HG03354 (cell line): ENCODE results near the gene GLIPR1.
"Not testable (repeated sequence)": the region's sequence is repeated elsewhere in the genome, so short reads cannot be mapped to it uniquely, and the experiment has no call there.

Source experiments
- ATAC-seq: cut with Tn5 transposase; IDR thresholded peaks from one replicate; pipeline ENCODE4 v1.9.1; 2021; ENCODE audit warnings: mild to moderate bottlenecking; ENCODE audit not compliant: unreplicated experiment, poor library complexity, severe bottlenecking

The GLIPR1 gene

DNA sequence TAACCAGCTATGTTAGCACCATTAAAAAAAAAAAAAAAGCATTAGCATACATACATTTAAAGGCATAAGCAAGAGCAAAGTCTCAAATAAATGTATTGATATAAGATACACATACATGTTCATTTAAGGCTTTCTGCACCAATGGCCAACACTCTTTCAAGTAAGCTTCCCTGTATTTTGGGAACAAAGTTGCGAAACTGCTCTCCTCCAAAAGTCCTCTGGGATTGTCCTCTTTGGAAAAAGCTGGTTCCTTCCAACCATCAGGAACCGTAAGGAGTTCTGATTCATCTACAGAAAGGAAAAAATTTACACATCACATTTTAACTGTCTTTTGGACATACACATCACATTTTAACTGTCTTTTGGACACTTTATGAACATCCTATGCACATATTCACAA lies 27.6 kb downstream of the GLIPR1 start:
- no peak for ATAC-seq

GRCh38 chr12:75509621-75510020 lies 29.1 kb downstream of the GLIPR1 start:
- no peak for ATAC-seq

DNA sequence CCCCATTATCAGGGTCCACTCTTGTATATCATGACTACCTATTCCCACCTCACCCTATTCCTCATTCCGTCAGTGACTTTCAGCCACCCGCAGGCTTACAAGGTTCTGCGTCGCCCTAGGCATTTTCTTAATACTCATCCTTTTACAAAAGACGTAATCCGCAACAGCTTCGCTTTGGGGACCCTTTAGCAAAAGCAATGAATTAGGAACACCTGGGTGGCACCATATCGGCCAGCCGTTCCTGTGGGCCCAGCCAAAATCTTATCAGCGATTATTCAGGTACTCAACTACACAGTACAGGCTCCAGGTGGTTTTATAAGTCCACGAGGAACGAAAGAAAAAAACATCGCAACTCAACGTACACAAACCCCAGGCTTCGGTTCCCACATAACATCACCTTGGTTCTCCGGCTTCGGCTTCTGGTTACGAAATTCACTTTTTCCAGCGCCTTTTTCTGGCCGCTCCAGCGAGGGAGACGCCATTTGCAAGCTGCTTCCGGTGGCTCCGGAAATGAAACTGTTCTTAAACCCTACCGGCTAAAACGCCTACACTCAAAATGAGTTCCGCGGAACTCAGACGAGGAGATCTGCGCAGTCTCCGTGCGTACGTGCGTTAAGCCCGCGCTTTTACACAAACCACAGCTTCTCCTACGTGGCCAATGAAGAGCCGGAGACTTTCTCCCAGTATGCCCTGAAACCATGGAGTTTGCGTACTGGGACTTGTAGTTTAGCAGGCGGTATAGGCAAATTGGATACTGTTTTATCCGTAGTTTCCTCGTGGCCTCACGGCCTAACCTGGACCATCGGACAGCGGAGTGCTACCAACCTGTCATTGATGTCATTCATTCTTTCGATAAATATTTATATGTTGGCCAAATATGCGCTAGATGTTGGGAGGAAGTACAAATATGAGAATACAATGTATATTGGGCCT lies 30.8 kb downstream of the GLIPR1 start, which contains the start of gene KRR1:
KRR1 (minus strand) TSS at position 494 of the 933 bp plus-strand sequence; CDS start at position 482, 12 bp downstream.
- ATAC-seq, result peak; percentile 97

DNA sequence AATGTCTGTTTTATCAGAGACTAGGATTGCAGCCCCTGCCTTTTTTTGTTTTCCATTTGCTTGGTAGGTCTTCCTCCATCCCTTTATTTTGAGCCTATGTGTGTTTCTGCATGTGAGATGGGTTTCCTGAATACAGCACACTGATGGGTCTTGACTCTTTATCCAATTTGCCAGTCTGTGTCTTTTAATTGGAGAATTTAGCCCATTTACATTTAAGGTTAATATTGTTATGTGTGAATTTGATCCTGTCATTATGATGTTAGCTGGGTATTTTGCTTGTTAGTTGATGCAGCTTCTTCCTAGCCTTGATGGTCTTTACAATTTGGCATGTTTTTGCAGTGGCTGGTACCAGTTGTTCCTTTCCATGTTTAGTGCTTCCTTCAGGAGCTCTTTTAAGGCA lies 40.7 kb downstream of the GLIPR1 start:
- not testable (repeated sequence) for ATAC-seq

DNA sequence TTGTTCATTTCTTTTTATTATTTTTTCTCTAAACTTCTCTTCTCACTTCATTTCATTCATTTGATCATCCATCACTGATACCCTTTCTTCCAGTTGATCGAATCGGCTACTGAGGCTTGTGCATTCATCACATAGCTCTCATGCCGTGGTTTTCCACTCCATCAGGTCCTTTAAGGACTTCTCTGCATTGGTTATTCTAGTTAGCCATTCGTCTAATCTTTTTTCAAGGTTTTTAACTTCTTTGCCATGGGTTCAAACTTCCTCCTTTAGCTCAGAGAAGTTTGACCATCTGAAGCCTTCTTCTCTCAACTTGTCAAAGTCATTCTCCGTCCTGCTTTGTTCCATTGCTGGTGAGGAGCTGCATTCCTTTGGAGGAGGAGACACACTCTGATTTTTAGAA lies 41.6 kb downstream of the GLIPR1 start:
- not testable (repeated sequence) for ATAC-seq

DNA sequence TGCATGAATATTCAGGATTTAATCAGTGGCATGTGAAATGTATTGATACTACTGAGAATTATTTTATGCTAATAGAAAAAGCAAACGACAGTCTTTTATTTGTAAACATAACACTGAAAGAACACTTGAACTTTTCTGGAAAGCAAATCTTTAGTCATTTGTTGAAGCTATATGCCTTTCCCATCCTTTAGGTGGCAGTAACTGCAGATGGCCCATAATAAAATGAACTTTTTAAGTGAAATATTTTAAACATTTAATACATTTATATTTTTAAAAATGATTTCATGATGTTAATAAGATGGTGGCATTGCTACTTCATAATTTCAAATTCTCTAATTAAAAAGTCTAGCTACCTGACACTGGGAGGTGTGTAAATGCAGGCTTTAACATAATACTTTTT lies 44.7 kb downstream of the GLIPR1 start:
- ATAC-seq, result no peak

GRCh38 chr12:75526655-75527511 lies 46.3 kb downstream of the GLIPR1 start:
- peak; percentile 96 for ATAC-seq

- ATAC-seq, result no peak
Measured at GRCh38 chr12:75528272-75528671, 47.7 kb downstream of the GLIPR1 start.

DNA sequence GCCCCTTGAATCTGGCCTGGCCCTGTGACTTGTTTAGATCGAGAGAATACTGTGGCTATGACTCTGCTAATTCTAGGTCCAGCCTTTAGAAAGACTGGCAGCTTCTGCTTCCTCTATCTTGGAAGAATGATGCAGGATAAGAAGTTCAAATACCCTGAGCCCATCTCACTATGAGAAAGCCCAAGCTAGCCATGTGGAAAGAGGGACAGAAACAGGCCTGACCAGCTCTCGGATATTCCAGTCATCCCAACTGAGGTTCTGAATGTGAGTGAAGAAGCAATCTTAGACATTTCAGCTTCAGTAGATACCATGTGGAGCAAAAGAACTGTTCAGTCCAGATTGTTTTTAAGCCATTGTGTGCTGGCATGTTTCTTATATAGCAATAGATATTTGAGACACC lies 48.1 kb downstream of the GLIPR1 start:
- no peak for ATAC-seq

DNA sequence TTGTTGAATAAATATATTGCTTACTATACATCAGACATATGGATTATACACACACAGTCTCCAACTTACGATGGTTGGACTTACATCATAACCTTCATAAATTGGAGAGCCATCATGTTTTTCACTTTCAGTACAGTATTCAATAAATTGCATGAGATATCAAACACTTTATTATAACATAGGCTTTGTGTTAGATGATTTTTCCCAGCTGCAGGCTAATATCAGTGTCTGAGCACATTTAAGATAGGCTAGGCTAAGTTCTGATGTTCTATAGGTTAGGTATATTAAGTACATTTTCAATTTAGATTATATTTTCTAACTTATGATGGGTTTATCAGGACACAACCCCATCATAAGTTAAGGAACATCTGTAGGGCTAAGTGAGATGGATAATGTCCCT lies 48.8 kb downstream of the GLIPR1 start:
- ATAC-seq, result no peak

- ATAC-seq, result no peak
Measured at GRCh38 chr12:75529826-75530225, 49.3 kb downstream of the GLIPR1 start.

DNA sequence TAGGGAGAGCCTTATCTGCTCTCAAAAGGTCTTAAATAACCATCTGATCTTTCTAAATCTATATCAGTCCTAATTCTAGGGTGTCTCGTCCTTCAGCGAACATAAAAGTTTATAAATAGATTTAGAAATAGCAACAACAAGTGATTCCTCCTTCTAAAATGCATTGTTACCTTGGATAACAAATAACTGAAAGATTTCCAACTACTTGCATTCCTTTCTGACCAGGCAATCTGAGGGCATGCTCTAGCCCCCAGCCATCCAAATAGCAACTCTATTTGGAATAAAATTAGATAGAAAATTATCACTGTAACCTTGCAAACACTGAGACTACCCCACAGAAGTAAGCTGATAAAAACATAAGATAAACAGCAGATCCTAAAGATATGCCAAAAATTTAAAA lies 52.7 kb downstream of the GLIPR1 start:
- no peak for ATAC-seq

DNA sequence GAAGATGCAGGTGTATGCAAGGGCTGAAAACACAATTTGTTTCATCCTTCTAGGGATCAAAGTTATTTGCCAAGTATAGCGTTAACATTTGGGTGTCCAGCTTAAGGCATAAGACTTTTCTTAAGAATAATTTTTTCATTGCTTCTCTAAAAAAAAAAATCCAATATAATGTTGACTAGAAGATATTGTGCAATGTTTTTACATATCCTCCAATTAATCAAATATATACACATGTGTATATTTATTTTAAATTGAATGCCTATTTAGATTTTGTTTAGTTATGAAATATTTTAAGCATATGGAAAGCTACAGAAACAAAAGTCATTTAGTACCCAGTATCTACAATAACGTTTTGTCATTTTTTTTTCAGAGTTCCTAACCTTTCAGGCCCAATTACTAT lies 59.3 kb downstream of the GLIPR1 start:
- ATAC-seq, result no peak

DNA sequence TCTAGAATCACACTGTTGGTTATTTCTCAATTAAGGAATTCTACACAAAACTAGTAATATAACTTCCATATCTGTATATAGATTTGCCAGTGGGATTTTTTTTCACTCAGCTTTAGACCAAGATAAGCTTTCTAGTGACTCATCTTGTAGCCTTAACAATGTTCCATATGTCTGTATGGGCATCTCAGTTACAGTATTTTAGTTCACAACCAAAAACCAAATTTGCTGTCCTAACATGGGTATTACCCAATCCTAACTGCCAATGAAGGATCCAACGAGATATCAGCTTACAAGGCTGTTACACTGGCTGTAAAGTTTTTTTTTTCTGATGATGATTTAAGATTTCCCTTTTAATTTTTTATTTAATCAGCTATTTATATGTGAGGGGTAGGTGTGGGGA lies 62.4 kb downstream of the GLIPR1 start:
- ATAC-seq, result no peak

GRCh38 chr12:75543529-75543928 lies 63.0 kb downstream of the GLIPR1 start:
- no peak for ATAC-seq

GRCh38 chr12:75545636-75546035 lies 65.1 kb downstream of the GLIPR1 start:
- ATAC-seq, result no peak

GRCh38 chr12:75548879-75549278 lies 68.3 kb downstream of the GLIPR1 start:
- ATAC-seq, result no peak

DNA sequence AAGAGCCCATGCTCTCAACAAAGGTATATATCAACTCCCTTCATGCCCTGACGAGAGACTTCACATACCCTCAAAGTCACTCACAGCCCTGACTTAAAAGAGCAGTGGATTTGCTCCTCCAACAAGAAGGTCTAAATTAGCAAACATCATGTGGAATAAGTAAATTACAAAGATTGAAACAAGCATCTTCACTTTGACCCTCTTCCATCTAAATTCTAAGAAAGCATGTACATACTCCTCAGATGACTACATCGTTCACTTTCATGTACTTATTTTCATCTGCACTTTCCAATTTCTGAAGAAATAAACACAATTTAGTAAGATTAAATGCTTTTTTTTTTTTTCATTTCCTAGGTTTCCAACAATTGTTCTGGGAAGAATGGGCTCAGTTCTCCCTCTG lies 69.4 kb downstream of the GLIPR1 start:
- ATAC-seq, result no peak

GRCh38 chr12:75550401-75551240 lies 70.1 kb downstream of the GLIPR1 start:
- ATAC-seq, result no peak

DNA sequence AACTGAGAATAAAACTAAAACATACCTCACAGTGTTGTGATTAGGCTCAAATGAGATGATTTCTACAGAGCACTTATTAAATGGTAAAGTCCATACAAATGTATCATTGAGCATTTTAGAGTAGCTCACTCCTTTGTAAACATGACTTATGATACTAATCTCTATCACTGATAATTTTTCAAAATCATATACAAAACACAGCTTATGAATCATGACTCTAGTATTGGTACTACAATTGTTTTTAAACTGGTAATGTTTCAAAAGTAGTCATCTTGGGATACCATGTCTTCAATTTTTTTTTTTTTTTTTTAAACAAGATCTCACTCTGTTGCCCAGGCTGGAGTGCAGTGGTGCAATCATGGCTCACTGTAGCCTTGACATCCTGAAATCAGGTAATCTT lies 70.9 kb downstream of the GLIPR1 start:
- no peak for ATAC-seq
